Measurements from ENCODE around the gene CRYL1. TPM values are rescaled to one million over a fixed set of nuclear protein-coding genes. Genes with fewer than 3 reads are reported as not detected.

The CRYL1 gene
- total RNA-seq, 1 experiment from 2014 or later = 2.9 TPM

- H3K9me3 Mint-ChIP-seq = peaks cover 48% of the 10 kb centered on the region
- ChIA-PET CTCF (no interaction called here), POLR2A (no interaction called here)
- TF ChIP-seq HMGA2 (CRISPR knock-in tag; IDR thresholded peaks at IDR 0.05) (no peak), FOXK1 (CRISPR knock-in tag; IDR thresholded peaks at IDR 0.05) (no peak), AFF4 (CRISPR knock-in tag; IDR thresholded peaks at IDR 0.05; ENCODE audit: borderline replicate concordance) (no peak), NR2C2 (CRISPR knock-in tag; IDR thresholded peaks at IDR 0.05) (no peak), ZNF317 (CRISPR knock-in tag; IDR thresholded peaks at IDR 0.05; ENCODE audit: borderline replicate concordance, low read depth) (no peak), ZNF512 (CRISPR knock-in tag; IDR thresholded peaks at IDR 0.05; ENCODE audit: borderline replicate concordance) (no peak), SMAD4 (CRISPR knock-in tag; IDR thresholded peaks at IDR 0.05) (no peak), PRRX2 (CRISPR knock-in tag; IDR thresholded peaks at IDR 0.05) (no peak), MXD4 (CRISPR knock-in tag; IDR thresholded peaks at IDR 0.05; ENCODE audit: borderline replicate concordance) (no peak), ZNF232 (CRISPR knock-in tag; IDR thresholded peaks at IDR 0.05) (no peak), NFE2L1 (CRISPR knock-in tag; IDR thresholded peaks at IDR 0.05) (no peak), ZNF423 (CRISPR knock-in tag; IDR thresholded peaks at IDR 0.05) (no peak), ZNF671 (CRISPR knock-in tag; IDR thresholded peaks at IDR 0.05) (no peak), SMAD3 (CRISPR knock-in tag; IDR thresholded peaks at IDR 0.05; ENCODE audit: borderline replicate concordance) (no peak), ERG (CRISPR knock-in tag; IDR thresholded peaks at IDR 0.05) (no peak), HMGXB4 (CRISPR knock-in tag; IDR thresholded peaks at IDR 0.05) (no peak), NR1H2 (CRISPR knock-in tag; IDR thresholded peaks at IDR 0.05) (no peak)
- TF ChIP-seq, protein P1, sequence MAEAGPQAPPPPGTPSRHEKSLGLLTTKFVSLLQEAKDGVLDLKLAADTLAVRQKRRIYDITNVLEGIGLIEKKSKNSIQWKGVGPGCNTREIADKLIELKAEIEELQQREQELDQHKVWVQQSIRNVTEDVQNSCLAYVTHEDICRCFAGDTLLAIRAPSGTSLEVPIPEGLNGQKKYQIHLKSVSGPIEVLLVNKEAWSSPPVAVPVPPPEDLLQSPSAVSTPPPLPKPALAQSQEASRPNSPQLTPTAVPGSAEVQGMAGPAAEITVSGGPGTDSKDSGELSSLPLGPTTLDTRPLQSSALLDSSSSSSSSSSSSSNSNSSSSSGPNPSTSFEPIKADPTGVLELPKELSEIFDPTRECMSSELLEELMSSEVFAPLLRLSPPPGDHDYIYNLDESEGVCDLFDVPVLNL (CRISPR knock-in tag; IDR thresholded peaks at IDR 0.05; ENCODE audit: borderline replicate concordance, low read depth) = no peak
- TF ChIP-seq, protein P2, sequence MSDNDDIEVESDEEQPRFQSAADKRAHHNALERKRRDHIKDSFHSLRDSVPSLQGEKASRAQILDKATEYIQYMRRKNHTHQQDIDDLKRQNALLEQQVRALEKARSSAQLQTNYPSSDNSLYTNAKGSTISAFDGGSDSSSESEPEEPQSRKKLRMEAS (CRISPR knock-in tag; IDR thresholded peaks at IDR 0.05) = no peak
- no peak overlapping the region for H3K27ac Mint-ChIP-seq
- ATAC-seq (no peak), DNase-seq (ENCODE audit: low spot score) (no peak)
- H3K27me3 Mint-ChIP-seq (ENCODE audit: low read depth) = no peaks in the 10 kb centered on the region; the same call in 1 of the 2 replicates
- peaks cover 21% of the 10 kb centered on the region for H3K36me3 Mint-ChIP-seq
- peaks cover 12% of the 10 kb centered on the region for H3K4me1 Mint-ChIP-seq
- no peak overlapping the region for H3K4me3 Mint-ChIP-seq
Observed at GRCh38 chr13:20446405-20446804, 79.3 kb downstream of the CRYL1 start.

Measured in WTC11 (cell line).